Left cardiac atrium (tissue), 4 donors: Measurements from ENCODE around the gene PRRC2B. TPM values are rescaled to one million over a fixed set of nuclear protein-coding genes. Genes with fewer than 3 reads are reported as not detected.

Source experiments
- ATAC-seq, 2 donors: fragments of 200-7000 bp; cut with Tn5 transposase; one replicate each; pipeline ENCODE4 v1.9.1; 2020; ENCODE audit warnings: mild to moderate bottlenecking in 2 of 2, moderate library complexity in 2 of 2
- DNase-seq: peaks from one replicate; pipeline ENCODE4 v3.0.0-alpha.2; 2020
- intact Hi-C, 2 donors: fragments of 100-400 bp; cut with DNase I; formaldehyde crosslinking; loops; one replicate each; pipeline versions ENCODE4 v1.14.1 to v1.15.1; 2022 to 2023
- total RNA-seq, 2 donors: library from RNA; stranded (reverse); fragmentation: NEBNext Ultra II Directional; extraction: Animal tissue kit (Norgen Biotek cat#: 25700); gene quantifications; one replicate each; pipeline ENCODE4 v1.2.1, GENCODE V29; 2021
- donor health status: DM: no; HTN: yes; CAD: no.
- donor health status: DM: no; HTN: yes; CAD: no; lungs with severe emphysema.
- donor health status: DM: yes; HTN: yes; CAD: no.
- donor health status: Dilated cardiomyopathy.

PRRC2B gene
- total RNA-seq, 2 donors from 2014 or later = 136 to 155 TPM

DNA sequence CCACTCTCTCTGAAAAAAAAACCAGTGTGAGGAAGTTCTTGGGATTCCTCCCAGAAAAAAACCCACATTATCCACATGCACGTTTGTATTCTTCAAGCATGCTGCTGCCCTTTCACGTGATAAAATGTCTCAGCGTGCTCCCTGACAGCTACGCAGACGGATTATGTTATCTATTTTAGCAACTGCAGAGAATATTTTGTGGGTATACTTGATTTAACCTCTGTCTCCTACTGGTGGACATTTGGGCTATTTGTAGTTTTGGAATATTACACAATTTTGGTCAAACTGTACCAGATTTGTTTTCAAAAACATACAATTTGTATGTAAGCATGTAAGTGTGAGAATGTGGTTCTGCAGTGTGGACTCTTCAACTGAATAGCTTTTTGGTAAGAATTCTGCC lies 10.7 kb downstream of the PRRC2B start:
- intact Hi-C loops = no loop called here
- ATAC-seq (no peak), DNase-seq (no peak)

DNA sequence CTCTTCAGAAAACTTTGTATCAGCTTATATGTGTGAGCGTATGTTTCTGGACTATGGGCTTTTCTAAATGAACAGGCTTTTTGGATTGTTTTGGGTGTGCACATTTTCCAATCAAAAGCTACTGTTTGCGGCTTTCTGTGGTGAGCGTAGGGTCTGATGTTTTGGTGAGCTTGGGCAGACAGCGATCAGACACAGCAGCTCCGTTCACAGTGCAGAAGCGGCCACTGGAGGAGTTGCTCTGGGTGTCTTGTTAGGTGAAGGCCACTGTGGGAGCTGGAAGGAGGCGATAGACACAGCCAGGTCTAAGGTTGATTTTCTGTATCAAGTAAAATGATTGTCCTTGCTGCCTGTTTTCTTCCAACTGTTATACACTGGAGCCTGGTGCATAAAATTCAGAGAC lies 11.1 kb downstream of the PRRC2B start:
- intact Hi-C loops = no loop called here
- ATAC-seq (no peak), DNase-seq (no peak)

DNA sequence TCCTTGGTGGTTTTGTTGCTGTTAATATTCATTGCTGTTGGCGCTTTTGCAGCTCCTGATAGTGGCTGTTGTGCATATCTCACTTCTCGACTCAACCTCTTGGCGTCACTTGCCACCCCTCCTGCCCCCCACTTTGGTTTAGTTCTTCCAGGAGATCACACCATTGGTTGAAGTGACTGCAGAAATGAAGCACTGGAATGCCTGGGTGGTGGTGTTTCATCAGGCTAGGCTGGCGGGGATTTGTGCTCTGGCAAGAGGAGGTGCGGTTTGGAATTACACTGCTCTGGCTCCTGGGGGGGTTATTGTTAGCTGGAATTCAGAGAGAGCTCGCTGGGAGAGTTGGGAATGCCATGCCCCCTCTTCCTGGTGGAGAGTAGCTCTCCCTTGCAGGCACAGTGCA lies 11.5 kb downstream of the PRRC2B start:
- intact Hi-C loops = no loop called here

DNA sequence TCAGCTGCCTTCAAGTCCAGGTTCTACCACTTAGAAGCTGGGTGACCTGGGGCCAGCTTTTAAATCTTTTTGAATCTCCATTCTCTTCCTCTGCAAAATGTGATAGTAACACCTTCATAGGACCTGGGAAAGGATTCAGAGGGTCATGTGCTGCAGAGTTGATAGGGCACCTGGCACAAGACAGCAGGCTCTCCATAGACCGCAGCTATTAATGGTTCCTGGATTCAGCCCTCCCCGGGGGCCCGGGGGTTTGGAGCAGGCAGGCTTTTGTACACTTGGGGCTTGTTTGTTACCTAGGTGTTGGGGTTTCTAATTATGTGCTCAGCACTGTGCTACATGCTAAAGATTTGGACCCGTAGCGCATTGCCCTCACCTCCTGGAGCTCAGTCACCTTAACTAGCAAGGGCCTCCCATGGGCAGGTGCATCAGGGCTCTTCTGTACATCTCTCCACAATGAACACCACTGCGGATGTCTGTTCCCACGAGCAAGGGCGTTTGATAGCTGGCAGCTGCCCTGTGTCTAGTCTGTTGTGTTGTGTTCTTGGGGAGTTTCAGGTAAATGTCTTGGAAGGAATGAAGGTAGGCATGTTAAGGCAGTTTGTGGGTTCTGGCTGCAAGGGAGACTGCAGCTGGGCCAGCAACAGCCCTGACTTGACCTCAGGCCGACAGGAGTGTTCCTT lies 12.1 kb downstream of the PRRC2B start:
- intact Hi-C loops = no loop called here
- peak; percentile 5 to 29 for ATAC-seq
- DNase-seq = peak; percentile 41

More for the DNA sequence above, 11.5 kb downstream of the PRRC2B start:
- peak; percentile 60 to 80 for ATAC-seq
- peak; percentile 71 for DNase-seq

DNA sequence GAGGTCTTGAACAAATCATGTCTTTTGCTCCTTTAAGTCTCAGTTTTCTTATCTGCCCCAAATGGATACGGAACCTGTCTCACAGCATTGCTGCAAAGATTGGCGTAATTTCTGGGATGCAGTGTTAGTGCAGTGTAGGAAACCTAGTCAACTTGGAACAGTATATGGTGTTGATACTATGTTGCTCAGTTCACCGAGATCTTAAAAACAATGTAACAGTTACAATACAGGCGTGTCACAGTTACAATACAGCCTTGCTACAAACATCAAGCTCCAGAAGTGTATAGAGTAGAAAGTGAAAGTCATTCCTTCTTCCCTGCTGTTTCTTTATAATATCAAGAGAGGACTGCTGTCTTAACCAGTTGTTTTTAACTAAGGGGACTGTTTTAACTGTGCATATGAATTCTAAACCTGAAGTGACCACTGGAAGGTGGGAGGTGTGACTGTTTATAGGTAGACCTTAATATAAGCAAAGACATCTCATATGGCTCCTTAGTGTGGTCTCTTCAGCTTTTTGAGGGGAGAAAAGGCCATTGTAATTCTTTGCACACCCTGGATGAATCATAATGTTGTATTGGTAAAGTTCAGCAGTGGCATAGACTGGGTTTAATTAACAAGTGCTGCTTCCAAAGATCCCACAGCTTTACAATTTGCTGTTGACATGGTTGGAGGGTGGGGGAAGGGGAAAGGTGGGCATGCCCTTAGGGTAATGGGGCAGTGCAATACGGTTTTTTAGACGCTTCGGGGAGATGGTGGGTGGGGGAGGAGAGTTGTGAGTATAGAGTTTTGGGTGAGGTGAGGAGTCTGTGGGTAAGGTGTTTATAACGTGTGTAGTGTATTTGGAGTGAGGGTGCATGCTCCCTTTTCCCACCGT lies 12.9 kb downstream of the PRRC2B start:
- intact Hi-C loops = no loop called here
- ATAC-seq (no peak), DNase-seq (no peak)

DNA sequence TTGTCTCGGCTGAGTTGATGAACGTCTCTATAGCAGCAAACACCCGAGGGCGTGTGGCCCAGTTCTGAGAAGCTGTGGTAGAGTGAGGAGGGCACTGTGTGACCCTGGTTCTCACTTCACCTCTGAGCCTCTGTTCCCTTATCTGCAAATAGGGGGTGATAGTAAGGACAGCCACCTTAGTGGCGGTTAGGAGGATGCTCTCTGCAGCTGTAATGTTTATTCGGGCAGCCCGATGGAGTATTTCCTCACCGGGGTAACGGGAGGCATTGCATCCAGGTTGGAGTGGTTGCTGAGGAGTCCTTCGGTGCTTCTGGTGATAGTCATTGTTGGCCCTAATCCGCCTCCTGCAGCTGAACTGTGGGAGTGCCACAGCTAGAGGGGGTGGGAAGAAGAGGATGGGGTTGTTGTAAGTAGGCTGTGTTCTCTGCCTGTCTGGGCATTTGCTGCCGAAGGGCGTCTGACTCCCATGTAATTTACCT lies 13.9 kb downstream of the PRRC2B start:
- ATAC-seq (peak; percentile 31 to 71), DNase-seq (peak; percentile 59)
- intact Hi-C loops = no loop called here

DNA sequence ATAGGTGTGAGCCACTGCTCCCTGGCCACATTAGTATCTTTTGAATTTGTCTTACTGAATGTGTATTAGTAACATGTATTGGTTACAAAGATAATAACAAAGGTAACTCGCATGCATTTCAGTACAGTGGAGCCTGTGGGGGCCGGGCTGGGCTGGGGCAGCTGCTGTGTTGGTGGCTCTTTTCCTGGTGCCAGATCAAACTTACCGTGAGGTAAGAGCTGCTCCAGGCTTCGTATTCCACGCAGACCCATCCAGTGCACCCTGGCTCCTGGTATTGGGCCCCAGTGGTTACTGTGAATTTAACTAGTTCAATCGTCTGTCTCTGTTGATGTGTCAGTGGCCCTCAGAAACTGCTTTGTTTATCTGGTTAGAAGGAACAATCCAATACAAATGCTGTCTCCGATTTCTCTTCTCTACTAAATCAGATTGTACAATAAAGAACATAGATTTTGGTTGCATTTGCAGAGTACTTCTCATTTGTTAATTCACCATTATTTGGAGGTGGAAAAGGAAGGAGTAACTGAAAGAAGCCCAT lies 15.6 kb downstream of the PRRC2B start:
- no peak for ATAC-seq
- DNase-seq = no peak
- intact Hi-C loops = no loop called here

DNA sequence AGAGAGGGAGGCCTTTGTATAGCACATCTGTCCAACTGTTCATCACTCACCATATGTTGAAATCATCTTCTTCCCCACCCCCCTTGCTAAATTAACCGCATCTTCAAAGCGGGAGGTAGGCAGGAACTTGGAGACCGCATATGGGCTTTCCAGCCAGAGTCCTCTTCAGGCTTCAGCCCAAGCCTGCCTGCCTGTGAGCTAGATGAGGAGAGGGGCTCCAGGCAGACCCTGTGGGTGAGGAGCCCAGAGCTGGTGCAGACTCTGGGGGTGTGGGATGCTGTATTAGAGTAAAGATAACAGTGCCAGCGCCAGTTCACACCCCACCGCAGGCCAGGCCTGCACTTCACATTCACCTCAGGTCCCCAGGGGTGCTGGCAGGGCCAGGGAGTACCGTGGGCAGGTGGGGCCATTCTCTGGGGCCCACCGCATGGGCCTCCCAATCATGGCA lies 16.2 kb downstream of the PRRC2B start:
- DNase-seq = no peak
- no peak for ATAC-seq
- intact Hi-C loops = no loop called here

DNA sequence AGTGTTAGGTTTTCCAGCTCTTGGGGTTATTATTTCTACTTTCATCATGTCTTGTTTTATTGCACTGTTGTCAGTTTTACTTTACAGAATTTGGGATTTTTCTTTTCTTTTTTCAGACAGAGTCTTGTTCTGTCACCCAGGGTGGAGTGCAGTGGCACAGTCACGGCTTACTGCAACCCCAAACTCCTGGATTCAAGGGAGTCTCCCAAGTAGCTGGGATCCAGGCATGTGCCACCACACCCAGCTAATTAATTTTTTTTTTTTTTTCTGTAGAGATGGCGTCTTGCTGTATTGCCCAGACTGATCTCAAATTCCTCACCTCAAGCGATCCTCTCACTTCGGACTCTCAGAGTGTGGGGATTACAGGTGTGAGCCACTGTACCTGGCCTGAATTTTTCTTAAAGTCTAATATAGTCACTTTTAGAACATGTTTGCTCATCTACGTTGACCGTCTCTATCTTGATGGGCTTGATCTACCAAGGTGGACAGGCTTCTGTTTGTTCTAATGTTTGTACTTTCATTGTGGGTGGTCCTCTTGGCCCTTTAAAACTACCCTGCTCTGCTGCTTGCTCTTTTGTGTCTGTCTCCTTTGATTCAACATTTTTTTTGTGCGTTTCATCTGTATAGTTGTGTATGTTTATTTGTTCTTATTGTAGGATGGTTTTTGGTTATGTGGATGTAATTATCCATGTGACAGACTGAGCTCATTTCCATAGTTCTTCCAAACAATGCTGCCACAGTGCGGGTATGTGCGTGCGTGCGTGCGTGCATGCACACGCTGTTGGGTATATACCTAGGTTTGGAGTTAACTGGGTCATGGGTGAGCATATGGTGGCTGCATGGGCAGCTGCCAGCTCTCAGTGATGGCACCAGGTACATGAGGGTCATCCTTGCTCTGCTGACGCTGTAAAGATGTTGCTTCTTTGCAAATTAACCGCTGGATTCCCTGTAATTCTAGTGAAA lies 18.1 kb downstream of the PRRC2B start:
- intact Hi-C loops = no loop called here
- DNase-seq (no peak), ATAC-seq (no peak)

DNA sequence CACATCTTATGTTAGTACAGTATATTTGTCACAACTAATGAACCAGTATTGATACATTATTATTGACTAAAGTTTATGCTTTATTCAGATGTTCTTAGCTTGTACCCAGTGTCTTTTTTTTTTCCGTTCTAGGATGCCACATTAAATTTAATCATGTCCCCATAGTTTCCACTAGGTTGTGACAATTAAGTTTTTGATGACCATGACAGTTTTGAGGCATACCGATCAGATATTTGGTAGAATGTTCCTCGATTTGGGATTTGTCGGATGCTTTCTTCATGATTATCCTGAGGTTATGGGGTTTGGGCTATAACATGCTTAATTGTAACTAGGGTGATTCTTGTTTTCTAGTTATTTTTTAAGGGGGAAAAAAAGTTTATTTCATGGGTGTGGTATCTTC lies 22.6 kb downstream of the PRRC2B start:
- DNase-seq (no peak), ATAC-seq (no peak)
- intact Hi-C loops = no loop called here

DNA sequence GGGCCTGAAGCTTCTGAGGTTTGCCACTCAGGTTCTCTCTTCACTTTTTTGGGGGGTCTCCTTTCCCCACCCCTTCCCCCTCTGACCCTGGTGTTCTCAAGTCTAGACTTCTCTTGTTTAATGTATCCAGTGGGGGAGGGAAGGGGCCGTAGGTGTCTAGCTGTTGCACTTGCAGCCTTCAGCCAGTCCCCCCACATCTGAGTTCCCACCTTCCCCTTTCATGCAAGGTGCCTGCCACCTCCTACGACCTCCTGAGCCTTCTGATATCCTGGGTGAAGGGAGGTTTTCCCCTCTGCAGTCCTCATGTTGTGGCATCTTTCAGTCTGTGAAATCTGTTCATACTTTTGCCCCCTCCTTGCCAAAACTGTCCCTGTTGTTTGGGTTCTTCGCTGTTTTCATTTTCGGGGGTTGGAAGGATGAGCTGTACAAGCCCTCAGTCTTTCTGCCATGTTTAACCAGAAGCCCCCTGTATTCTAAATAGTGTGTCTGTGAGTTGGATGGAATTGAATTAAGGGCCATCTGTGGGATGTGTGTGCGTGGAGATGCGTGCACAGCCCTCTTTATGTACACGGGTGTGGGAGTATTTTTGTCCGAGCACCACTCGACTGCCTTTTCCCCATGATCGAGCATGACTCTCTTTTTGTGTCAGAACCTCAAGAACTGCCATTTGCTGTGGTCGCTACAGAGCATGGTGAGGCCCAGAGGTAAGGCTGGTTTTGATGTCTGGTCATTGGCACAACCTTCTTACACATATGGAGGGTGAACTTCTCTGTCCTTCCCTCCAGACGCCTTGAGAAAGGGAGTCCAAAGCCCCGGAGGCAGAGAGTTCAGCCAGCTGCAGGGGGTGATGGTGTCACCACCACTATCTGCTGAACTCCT lies 23.6 kb downstream of the PRRC2B start:
- DNase-seq (no peak), ATAC-seq (no peak)
- intact Hi-C loops = no loop called here

DNA sequence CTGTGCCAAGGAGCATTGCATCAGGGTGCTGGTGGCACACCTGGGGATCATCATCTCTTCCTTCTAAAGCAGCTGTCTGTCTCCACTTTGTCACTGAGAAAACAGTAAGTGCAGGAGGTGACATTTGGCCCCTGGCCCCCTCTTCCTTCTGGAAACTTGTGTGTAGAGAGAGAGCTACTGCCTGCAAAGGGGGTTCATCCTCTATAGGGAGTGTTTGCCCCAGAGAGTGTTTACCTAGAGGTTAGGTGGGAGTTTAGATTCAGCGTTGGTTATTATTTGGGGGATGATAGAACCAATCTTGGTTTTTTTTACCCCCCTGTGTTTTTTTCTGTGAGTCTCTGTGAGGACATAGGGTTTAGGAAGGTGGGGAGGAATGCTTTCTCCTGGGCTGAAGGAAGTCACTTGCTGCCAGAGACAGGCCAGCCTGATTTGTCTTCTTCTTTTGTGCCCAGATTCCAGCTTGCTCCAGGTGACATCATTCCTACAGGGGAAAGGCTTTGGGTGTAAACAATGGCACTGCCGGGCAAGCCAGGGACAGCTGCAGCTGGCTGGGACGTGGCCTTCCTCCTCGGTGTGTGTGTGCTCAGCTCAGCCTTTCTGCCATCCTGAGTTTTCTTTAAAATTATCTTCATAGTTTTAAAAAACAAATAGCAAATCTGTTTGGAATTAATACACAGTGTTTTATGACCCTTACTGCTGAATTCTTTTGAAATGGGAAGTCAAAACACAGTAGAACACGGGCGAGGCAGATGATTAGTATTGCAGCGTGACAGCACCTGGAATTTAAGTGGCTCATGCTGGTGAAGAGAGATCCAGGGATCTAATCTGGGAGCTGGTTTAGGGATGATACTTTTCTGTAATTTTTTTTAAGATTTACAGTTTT lies 24.5 kb downstream of the PRRC2B start:
- ATAC-seq (peak in 1 of 2 donors; percentile 15), DNase-seq (no peak)
- intact Hi-C loops = no loop called here

DNA sequence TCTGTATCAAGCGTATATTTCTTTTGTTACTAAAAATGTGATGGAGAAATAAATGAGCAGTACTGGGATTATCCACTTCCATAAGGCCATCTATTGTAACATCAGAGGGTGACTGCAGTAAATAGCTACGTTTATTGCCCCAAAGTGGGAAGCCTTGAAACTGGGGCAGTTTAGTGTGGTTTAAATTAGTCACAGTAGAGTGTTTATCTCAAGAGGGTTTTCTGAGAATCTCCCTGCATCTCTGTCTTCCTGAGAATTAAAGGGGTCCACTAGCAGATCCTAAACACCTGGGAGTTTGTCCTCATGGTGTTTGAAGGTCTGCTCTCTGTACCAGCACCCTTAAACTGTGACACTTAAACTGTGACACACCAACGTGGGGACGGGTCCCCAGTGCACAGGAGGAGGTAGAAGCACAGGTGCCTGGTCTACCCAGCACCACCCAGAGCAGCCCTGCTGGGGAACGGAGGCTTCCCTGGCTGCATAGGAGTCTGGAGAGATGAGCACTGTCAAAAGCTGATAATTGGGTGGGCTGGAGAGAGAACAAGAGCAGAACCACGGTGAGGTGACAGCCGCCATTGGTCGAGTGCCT lies 25.2 kb downstream of the PRRC2B start:
- intact Hi-C loops = no loop called here
- no peak for ATAC-seq
- DNase-seq = no peak

DNA sequence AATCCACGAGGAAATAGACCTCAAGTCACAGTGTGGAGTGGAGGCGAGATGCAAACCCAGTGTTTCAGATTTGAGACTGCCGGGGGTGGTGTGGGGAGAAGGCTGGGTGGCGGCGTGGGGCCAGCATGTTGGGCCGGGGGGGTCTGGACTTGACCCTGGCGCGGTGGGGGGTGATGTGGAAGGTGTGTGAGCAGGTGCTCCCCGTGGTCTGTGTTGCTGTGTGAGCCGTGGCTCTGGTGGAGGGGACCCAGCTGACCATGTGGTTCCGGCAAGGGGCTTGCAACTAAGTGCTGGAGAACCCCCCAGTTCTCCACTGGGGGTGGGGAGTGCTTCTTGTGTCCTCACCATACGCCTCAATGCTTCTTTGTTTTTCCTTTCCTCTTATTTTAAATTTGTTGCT lies 25.8 kb downstream of the PRRC2B start:
- DNase-seq (no peak), ATAC-seq (no peak)
- intact Hi-C loops = loop anchor here in 1 of 2 donors (5.0 kb wide), 1 partner anchor 47 kb away; no protein-coding TSS in a partner anchor

DNA sequence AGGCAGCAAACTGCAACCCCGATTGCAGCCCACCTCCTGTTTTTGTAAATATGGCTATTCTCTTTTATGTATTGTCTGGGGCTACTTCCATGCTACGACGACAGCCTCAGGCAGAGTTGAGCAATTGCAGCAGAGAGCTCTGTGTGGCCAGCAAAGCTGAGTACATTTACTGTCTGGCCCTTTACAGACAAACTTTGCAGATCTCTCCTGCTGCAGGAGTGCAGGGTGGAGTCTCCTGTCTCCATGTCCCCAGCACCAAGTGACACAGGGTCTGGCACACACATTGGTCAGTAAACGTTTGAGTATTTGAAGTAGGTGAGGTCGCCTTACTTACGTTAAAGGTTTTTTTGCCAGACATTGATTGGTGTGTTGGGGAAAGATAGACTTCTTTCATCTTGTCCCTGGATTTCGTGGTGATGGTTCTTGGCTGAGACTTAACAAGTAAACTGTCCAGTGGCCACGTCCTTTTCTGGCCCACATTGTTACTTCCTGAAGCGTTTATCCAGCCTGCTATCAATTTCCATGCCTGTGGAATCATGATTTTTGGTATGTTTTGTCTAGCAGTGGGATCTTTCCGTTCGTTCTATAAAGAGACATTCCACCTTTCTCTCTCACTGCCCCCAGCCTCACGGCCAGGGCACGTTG lies 27.2 kb downstream of the PRRC2B start:
- DNase-seq = no peak
- ATAC-seq = peak in 1 of 2 donors; percentile 28
- intact Hi-C loops = loop anchor here in 1 of 2 donors (5.0 kb wide), 1 partner anchor 49 kb away; no protein-coding TSS in a partner anchor

DNA sequence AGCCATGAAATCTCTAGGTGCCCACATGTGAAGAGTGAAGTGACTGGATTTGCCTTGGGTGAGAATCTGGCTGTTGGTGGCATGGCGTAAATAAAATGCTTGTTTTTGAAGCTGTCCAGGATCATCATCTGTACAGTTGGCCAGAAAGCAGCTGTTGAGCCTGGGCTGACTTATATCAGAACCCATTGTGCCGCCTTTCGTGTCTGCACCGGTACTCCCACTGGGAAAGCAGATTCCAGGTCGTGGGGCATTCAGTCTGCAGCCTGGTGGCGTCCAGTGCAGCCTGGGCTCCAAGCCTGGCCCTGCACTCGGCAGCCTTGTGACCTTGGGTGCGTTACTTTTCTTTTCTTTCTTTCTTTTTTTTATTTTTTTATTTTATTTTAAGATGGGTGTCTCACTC lies 27.8 kb downstream of the PRRC2B start:
- no peak for ATAC-seq
- intact Hi-C loops = loop anchor here in 1 of 2 donors (5.0 kb wide), 1 partner anchor 49 kb away; no protein-coding TSS in a partner anchor

More for the DNA sequence above, 27.8 kb downstream of the PRRC2B start:
- no peak for DNase-seq
